Mesendoderm (in vitro differentiated cells): ENCODE measurements around the gene SHISAL1.

Source experiments
- DNase-seq: peaks from one replicate; pipeline ENCODE4 v3.0.0; 2013
- H2AK5ac ChIP-seq: 2 replicates; pipeline ENCODE4 v1.6.1; 2013; ENCODE audit warnings: low read length, inconsistent platforms
- H2BK120ac ChIP-seq: 2 replicates; pipeline ENCODE4 v1.6.1; 2013; ENCODE audit warnings: low read depth, mild to moderate bottlenecking, low read length, moderate library complexity, mixed read lengths
- H2BK15ac ChIP-seq: replicated peaks from 2 replicates; pipeline ENCODE4 v1.6.1; 2013; ENCODE audit warnings: low read depth, mild to moderate bottlenecking, moderate library complexity
- H2BK5ac ChIP-seq: 2 replicates; pipeline ENCODE4 v1.6.1; 2013; ENCODE audit warnings: low read length, inconsistent platforms
- H3K18ac ChIP-seq: 2 replicates; pipeline ENCODE4 v1.6.1; 2013; ENCODE audit warnings: mild to moderate bottlenecking, low read length, mixed read lengths
- H3K23ac ChIP-seq: one replicate; pipeline ENCODE4 v1.6.1; 2013; ENCODE audit warnings: low read length
- H3K27ac ChIP-seq: 2 replicates; pipeline ENCODE4 v1.5.1; 2013; ENCODE audit warnings: low read depth, mild to moderate bottlenecking, inconsistent platforms, low read length, moderate library complexity
- H3K27me3 ChIP-seq: 2 replicates; pipeline ENCODE4 v1.6.1; 2013; ENCODE audit warnings: low read length, control low read depth, mild to moderate bottlenecking, inconsistent platforms; ENCODE audit not compliant: insufficient read depth, poor library complexity
- H3K36me3 ChIP-seq: 2 replicates; pipeline ENCODE4 v1.6.1; 2013; ENCODE audit warnings: low read length, inconsistent platforms; ENCODE audit not compliant: control insufficient read depth, insufficient read depth
- H3K4ac ChIP-seq: one replicate; pipeline ENCODE4 v1.6.1; 2013; ENCODE audit warnings: low read depth, mild to moderate bottlenecking, low read length, moderate library complexity
- H3K4me1 ChIP-seq: 2 replicates; pipeline ENCODE4 v1.6.1; 2013; ENCODE audit warnings: low read depth, low read length, inconsistent platforms; ENCODE audit not compliant: control insufficient read depth
- H3K4me2 ChIP-seq: 2 replicates; pipeline ENCODE4 v1.6.1; 2013; ENCODE audit warnings: low read length
- H3K4me3 ChIP-seq: 2 replicates; pipeline ENCODE4 v1.5.1; 2013; ENCODE audit warnings: mild to moderate bottlenecking, low read length
- H3K56ac ChIP-seq: one replicate; pipeline ENCODE4 v1.6.1; 2013; ENCODE audit warnings: low read length
- H3K79me1 ChIP-seq: 2 replicates; pipeline ENCODE4 v1.6.1; 2013; ENCODE audit warnings: low read length, inconsistent platforms
- H3K79me2 ChIP-seq: 2 replicates; pipeline ENCODE4 v1.6.1; 2013; ENCODE audit warnings: mild to moderate bottlenecking, low read length; ENCODE audit not compliant: control insufficient read depth, insufficient read depth
- H3K9ac ChIP-seq: 2 replicates; pipeline ENCODE4 v1.6.1; 2013; ENCODE audit warnings: low read length, inconsistent platforms
- H4K5ac ChIP-seq: one replicate; pipeline ENCODE4 v1.6.1; 2013; ENCODE audit warnings: low read length
- H4K8ac ChIP-seq: one replicate; pipeline ENCODE4 v1.6.1; 2013; ENCODE audit warnings: low read depth, mild to moderate bottlenecking, control low read depth, low read length, moderate library complexity
- WGBS: extraction: QIAGEN DNeasy Blood & Tissue Kit; methylation state at CpG from one replicate; pipeline ENCODE4 v1.1.7; 2013; ENCODE audit warnings: low lambda C conversion rate, missing lambda C conversion rate; ENCODE audit not compliant: insufficient coverage; ENCODE audit errors: extremely low coverage; 5-methylcytosine and 5-hydroxymethylcytosine counted together

Gene SHISAL1

GRCh38 chr22:44336962-44337677 is 24.4 kb upstream of the SHISAL1 start:
- H3K27ac ChIP-seq: no peak overlapping the region

GRCh38 chr22:44335903-44336803 is 23.4 kb upstream of the SHISAL1 start:
- Histone ChIP-seq H2BK5ac (no peak overlapping the region), H2BK15ac (no peak overlapping the region), H3K9ac (no peak overlapping the region), H3K4ac (no peak overlapping the region), H3K27me3 (no peaks in the 10 kb centered on the region), H3K23ac (peak overlapping the region; percentile 45), H3K36me3 (no peaks in the 10 kb centered on the region), H3K56ac (no peak overlapping the region), H2AK5ac (no peak overlapping the region), H3K4me1 (no peaks in the 10 kb centered on the region), H4K5ac (no peak overlapping the region), H3K79me1 (no peaks in the 10 kb centered on the region), H3K4me3 (no peak overlapping the region), H3K18ac (no peak overlapping the region), H3K4me2 (no peak overlapping the region), H2BK120ac (no peak overlapping the region), H4K8ac (no peak overlapping the region), H3K79me2 (no peaks in the 10 kb centered on the region), H3K27ac (no peak overlapping the region)
- WGBS: 100% methylated on average over 1 of the region's 11 CpGs
- DNase-seq: peak; percentile 55

More at GRCh38 chr22:44336962-44337677, 24.4 kb upstream of the SHISAL1 start:
- Histone ChIP-seq H2BK5ac (no peak overlapping the region), H3K4me3 (no peak overlapping the region), H4K8ac (no peak overlapping the region), H3K4me1 (no peaks in the 10 kb centered on the region), H3K56ac (no peak overlapping the region), H3K4me2 (no peak overlapping the region), H3K18ac (no peak overlapping the region), H2AK5ac (no peak overlapping the region), H2BK15ac (no peak overlapping the region), H2BK120ac (no peak overlapping the region), H3K27me3 (no peaks in the 10 kb centered on the region), H3K79me2 (no peaks in the 10 kb centered on the region), H3K79me1 (no peaks in the 10 kb centered on the region), H3K36me3 (no peaks in the 10 kb centered on the region), H3K9ac (no peak overlapping the region), H3K4ac (no peak overlapping the region), H3K23ac (no peak overlapping the region), H4K5ac (no peak overlapping the region)
- no CpG with 5 or more reads among the region's 21 CpGs for WGBS
- DNase-seq: no peak

DNA sequence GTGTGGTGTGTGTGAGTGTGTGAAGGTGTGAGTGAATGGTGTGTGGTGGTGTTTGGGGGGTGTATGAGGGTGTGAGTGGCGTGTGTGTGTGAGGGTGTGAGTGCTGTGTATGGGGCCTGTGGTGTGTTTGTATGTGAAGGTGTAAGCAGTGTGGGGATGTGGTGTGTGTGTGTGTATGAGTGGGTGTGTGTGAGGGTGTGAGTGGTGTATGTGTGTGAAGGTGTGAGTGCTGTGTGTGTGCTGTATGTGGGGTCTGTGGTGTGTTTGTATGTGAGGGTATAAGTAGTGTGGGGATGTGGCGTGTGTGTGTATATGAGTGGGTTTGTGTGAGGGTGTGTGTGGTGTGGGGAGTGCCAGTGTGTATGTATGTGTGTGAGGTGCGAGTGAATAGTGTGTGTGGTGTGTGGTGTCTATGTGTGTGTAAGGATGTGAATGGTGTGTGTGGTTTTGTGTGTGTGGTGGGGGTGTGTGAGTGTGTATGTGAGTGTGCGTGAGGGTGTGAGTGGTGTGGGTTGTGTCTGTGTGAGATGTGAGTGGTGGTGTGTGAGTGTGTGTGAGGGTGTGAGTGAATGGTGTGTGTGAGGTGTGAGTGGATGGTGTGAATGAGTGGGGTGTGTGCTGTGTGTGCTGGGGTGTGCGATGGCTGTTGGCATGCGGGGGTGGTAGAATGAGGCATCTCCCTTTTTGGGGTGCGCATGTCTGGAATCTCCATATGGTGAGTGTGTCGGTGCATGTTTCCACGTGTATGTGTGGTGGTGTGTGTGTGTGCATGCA is 22.5 kb upstream of the SHISAL1 start:
- H3K79me2 ChIP-seq: no peaks in the 10 kb centered on the region
- H3K56ac ChIP-seq: no peak overlapping the region
- H2BK5ac ChIP-seq: no peak overlapping the region
- H2BK120ac ChIP-seq: no peak overlapping the region
- no peaks in the 10 kb centered on the region for H3K36me3 ChIP-seq
- no peak overlapping the region for H4K5ac ChIP-seq
- H3K9ac ChIP-seq: no peak overlapping the region
- no peak overlapping the region for H3K23ac ChIP-seq
- no peak overlapping the region for H4K8ac ChIP-seq
- H3K4me1 ChIP-seq: no peaks in the 10 kb centered on the region
- no peak overlapping the region for H3K4me3 ChIP-seq
- H2AK5ac ChIP-seq: no peak overlapping the region
- H3K79me1 ChIP-seq: no peaks in the 10 kb centered on the region
- H3K27ac ChIP-seq: no peak overlapping the region
- H3K18ac ChIP-seq: no peak overlapping the region
- H2BK15ac ChIP-seq: no peak overlapping the region
- WGBS: 100% methylated on average over 4 of the region's 9 CpGs
- DNase-seq: no peak
- H3K27me3 ChIP-seq: peaks cover 6% of the 10 kb centered on the region
- H3K4me2 ChIP-seq: no peak overlapping the region
- no peak overlapping the region for H3K4ac ChIP-seq

DNA sequence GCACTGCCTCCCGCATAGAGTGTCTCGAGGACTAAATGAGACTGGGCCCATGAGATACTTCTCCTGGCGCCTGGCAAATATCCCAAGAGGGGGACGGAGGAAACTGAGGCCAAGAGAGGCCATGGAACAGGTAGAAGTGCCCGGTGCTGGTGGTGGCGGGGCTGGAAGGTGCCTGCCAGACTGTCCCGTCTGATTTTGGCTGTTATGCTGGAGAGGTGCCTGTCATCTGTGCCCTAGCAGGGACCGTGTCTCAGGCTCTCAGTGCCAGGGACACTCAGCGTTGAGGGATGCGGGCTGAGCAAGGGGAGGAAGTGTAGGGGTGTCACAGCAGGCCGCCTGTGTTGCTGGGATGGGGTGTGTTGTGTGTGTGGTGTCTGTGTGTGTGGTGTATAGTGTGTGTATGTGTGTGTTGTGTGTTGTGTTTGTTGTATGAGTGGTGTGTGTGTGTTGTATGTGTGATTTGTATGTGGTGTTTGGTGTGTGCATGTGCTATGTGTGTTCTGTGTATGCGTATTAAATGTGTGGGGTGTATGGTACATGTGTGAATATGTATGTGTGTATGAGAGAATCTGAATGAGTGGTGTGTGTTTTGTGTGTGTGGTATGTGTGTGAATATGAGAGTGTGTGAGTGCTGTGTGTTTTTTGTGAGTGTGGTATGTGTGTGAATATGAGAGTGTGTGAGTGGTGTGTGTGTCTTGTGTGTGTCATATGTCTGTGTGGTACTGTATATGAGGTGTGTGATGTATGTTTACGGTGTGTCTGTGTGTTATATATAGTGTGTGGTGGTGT is 21.3 kb upstream of the SHISAL1 start:
- Histone ChIP-seq H3K27me3 (peaks cover 9% of the 10 kb centered on the region), H3K56ac (no peak overlapping the region), H3K23ac (no peak overlapping the region), H2BK15ac (no peak overlapping the region), H3K36me3 (no peaks in the 10 kb centered on the region), H2BK120ac (no peak overlapping the region), H3K4me2 (no peak overlapping the region), H4K8ac (no peak overlapping the region), H3K79me2 (no peaks in the 10 kb centered on the region), H2AK5ac (no peak overlapping the region), H3K79me1 (no peaks in the 10 kb centered on the region), H3K18ac (no peak overlapping the region), H3K4me1 (no peaks in the 10 kb centered on the region), H3K9ac (no peak overlapping the region), H3K4ac (no peak overlapping the region), H3K27ac (no peak overlapping the region), H4K5ac (no peak overlapping the region), H3K4me3 (no peak overlapping the region), H2BK5ac (no peak overlapping the region)
- DNase-seq: no peak
- WGBS: 100% methylated on average over 2 of the region's 13 CpGs

- H3K4me2 ChIP-seq: no peak overlapping the region
- H3K4ac ChIP-seq: no peak overlapping the region
- no peak overlapping the region for H3K56ac ChIP-seq
- H3K79me2 ChIP-seq: no peaks in the 10 kb centered on the region
- no peaks in the 10 kb centered on the region for H3K36me3 ChIP-seq
- H4K5ac ChIP-seq: no peak overlapping the region
- H2BK5ac ChIP-seq: no peak overlapping the region
- H3K4me1 ChIP-seq: no peaks in the 10 kb centered on the region
- no CpG with 5 or more reads among the region's 8 CpGs for WGBS
- no peak overlapping the region for H3K27ac ChIP-seq
- peaks cover 9% of the 10 kb centered on the region for H3K27me3 ChIP-seq
- H4K8ac ChIP-seq: no peak overlapping the region
- no peak overlapping the region for H3K18ac ChIP-seq
- H3K79me1 ChIP-seq: no peaks in the 10 kb centered on the region
- no peak overlapping the region for H3K4me3 ChIP-seq
- H2AK5ac ChIP-seq: no peak overlapping the region
- H2BK120ac ChIP-seq: no peak overlapping the region
- DNase-seq: no peak
- no peak overlapping the region for H3K9ac ChIP-seq
- H3K23ac ChIP-seq: no peak overlapping the region
- H2BK15ac ChIP-seq: no peak overlapping the region
These were observed 20.2 kb upstream of the SHISAL1 start for GRCh38 chr22:44332946-44333345.
